ENCODE data around the gene OGDH.
A peak's percentile ranks its signal among the peaks of the same experiment; 100 is the strongest.

OGDH gene

DNA sequence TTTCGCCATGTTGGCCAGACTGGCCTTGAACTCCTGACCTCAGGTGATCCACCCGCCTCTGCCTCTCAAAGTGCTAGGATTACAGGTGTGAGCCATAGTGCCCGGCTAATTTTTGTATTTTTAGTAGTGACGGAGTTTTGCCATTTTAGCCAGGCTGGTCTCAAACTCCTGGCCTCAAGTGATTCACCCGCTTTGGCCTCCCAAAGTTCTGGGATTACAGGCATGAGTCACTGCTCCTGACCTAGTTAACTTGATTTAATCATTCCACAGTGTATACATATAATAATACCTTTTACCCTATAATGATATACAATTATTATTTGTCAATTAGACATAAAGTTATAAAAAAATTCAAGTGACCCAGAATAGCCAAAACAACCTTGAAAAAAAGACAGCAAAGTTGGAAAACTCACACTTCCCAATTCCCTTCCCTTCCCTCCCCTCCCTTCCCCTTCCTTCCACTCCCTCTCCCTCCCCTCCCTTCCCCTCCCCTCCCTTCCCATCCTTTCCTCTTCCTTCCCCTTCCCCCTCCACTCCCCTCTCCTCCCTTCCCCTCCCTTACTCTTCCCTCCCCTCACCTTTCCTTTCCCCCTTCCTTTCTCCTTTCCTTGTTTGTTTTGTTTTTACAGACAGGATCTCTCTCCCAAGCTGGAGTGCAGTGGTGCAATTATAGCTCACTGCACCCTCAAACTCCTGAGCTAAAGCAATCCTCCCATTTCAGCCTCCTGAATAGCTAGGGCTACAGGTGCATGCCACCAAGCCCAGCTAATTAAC is 127.5 kb downstream of the OGDH start:
- no peaks in the 10 kb centered on the region for H3K9me3 ChIP-seq (ENCODE audit: insufficient read depth, low read depth, low read length)
- H3K36me3 ChIP-seq (ENCODE audit: insufficient read depth, low read length): no peaks in the 10 kb centered on the region
- WGBS: 90% methylated on average over 5 of the region's 5 CpGs
- H3K9ac ChIP-seq (ENCODE audit: low read depth, low read length): no peak overlapping the region
- no peaks in the 10 kb centered on the region for H3K4me1 ChIP-seq (ENCODE audit: insufficient read depth, low read length)
- no peak overlapping the region for H3K27ac ChIP-seq (ENCODE audit: low read depth, low read length)
- H3K27me3 ChIP-seq (ENCODE audit: insufficient read depth, low read length): no peaks in the 10 kb centered on the region
- no peak overlapping the region for H3K4me3 ChIP-seq (ENCODE audit: low read length)

DNA sequence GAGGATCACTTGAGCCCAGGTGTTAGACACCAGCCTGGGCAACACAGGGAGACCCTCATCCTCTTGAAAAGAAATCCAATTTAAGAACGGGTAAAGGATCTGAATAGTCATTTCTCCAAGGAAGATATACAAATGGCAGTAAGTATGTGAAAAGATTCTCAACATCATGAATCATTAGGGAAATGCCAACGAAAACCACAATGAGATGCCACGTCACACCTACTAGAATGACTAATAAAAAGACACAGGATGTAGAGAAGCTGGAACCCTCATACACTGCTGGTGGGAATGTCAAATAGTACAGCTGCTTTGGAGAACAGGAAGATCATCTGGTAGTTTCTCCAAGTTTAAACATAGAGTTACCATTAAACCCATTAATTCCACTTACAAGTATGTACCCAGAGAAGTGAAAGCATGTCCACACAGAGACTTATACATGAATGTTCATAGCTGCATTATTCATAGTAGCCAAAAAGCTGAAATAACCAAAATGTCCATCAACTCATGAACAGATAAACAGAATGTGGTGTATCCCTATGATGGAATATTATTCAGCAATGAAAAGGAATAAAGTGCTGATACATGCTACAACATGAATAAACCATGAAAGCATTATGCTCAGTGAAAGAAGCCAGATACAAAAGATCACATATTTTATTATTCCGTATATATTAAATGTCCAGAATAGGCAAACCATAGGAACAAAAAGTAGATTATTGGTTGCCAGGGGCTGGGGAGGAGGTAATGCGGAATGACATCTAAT is 129.2 kb downstream of the OGDH start:
- Histone ChIP-seq H3K27me3 (ENCODE audit: insufficient read depth, low read length) (no peaks in the 10 kb centered on the region), H3K4me3 (ENCODE audit: low read length) (no peak overlapping the region), H3K27ac (ENCODE audit: low read depth, low read length) (no peak overlapping the region)

GRCh38 chr7:44736896-44737295 is 130.5 kb downstream of the OGDH start:
- Histone ChIP-seq H3K4me3 (ENCODE audit: low read length) (no peak overlapping the region), H3K4me1 (ENCODE audit: insufficient read depth, low read length) (no peaks in the 10 kb centered on the region), H3K9ac (ENCODE audit: low read depth, low read length) (no peak overlapping the region), H3K27me3 (ENCODE audit: insufficient read depth, low read length) (no peaks in the 10 kb centered on the region), H3K9me3 (ENCODE audit: insufficient read depth, low read depth, low read length) (no peaks in the 10 kb centered on the region), H3K27ac (ENCODE audit: low read depth, low read length) (no peak overlapping the region), H3K36me3 (ENCODE audit: insufficient read depth, low read length) (no peaks in the 10 kb centered on the region)
- WGBS: 85% methylated on average over 3 of the region's 3 CpGs

More for the DNA sequence above, 129.2 kb downstream of the OGDH start:
- Histone ChIP-seq H3K9ac (ENCODE audit: low read depth, low read length) (no peak overlapping the region), H3K9me3 (ENCODE audit: insufficient read depth, low read depth, low read length) (no peaks in the 10 kb centered on the region), H3K4me1 (ENCODE audit: insufficient read depth, low read length) (no peaks in the 10 kb centered on the region), H3K36me3 (ENCODE audit: insufficient read depth, low read length) (no peaks in the 10 kb centered on the region)
- 76% methylated on average over 3 of the region's 5 CpGs for WGBS

- Histone ChIP-seq H3K36me3 (ENCODE audit: insufficient read depth, low read length) (no peaks in the 10 kb centered on the region), H3K4me1 (ENCODE audit: insufficient read depth, low read length) (no peaks in the 10 kb centered on the region), H3K9me3 (ENCODE audit: insufficient read depth, low read depth, low read length) (no peaks in the 10 kb centered on the region), H3K4me3 (ENCODE audit: low read length) (no peak overlapping the region), H3K27ac (ENCODE audit: low read depth, low read length) (no peak overlapping the region), H3K9ac (ENCODE audit: low read depth, low read length) (no peak overlapping the region), H3K27me3 (ENCODE audit: insufficient read depth, low read length) (no peaks in the 10 kb centered on the region)
- 89% methylated on average over 4 of the region's 4 CpGs for WGBS
Observed at GRCh38 chr7:44738051-44738723, 131.8 kb downstream of the OGDH start.

- H3K4me3 ChIP-seq (ENCODE audit: low read length): no peak overlapping the region
- H3K27me3 ChIP-seq (ENCODE audit: insufficient read depth, low read length): no peaks in the 10 kb centered on the region
- no peak overlapping the region for H3K9ac ChIP-seq (ENCODE audit: low read depth, low read length)
- H3K36me3 ChIP-seq (ENCODE audit: insufficient read depth, low read length): no peaks in the 10 kb centered on the region
- no peaks in the 10 kb centered on the region for H3K4me1 ChIP-seq (ENCODE audit: insufficient read depth, low read length)
- WGBS: 94% methylated on average over 23 of the region's 23 CpGs
- H3K9me3 ChIP-seq (ENCODE audit: insufficient read depth, low read depth, low read length): no peaks in the 10 kb centered on the region
- H3K27ac ChIP-seq (ENCODE audit: low read depth, low read length): no peak overlapping the region
Observed at GRCh38 chr7:44738876-44739665, 132.6 kb downstream of the OGDH start.

GRCh38 chr7:44740055-44740454 is 133.6 kb downstream of the OGDH start:
- Histone ChIP-seq H3K36me3 (ENCODE audit: insufficient read depth, low read length) (no peaks in the 10 kb centered on the region), H3K27ac (ENCODE audit: low read depth, low read length) (no peak overlapping the region), H3K9me3 (ENCODE audit: insufficient read depth, low read depth, low read length) (no peaks in the 10 kb centered on the region), H3K27me3 (ENCODE audit: insufficient read depth, low read length) (no peaks in the 10 kb centered on the region), H3K4me3 (ENCODE audit: low read length) (no peak overlapping the region), H3K9ac (ENCODE audit: low read depth, low read length) (no peak overlapping the region), H3K4me1 (ENCODE audit: insufficient read depth, low read length) (no peaks in the 10 kb centered on the region)
- 92% methylated on average over 2 of the region's 2 CpGs for WGBS

DNA sequence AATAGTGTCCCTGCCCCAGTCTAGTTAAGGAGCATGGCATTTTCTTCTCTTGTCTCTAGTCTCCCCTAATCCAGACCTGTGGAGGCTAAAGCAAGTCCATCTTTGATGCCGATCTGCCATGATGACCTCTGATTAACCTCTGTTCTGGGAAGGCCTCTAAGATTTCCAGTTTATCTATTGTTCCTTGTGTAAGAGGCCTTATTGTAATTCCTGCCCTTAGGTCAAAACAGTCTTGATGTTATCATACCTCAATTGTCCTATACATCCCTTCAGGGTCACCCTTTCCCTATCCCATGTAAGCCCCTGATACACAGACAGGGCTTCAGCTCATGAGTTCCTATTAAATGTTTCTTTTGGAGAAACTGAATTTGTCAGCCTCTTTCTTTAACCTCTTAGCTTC is 137.3 kb downstream of the OGDH start:
- no peaks in the 10 kb centered on the region for H3K9me3 ChIP-seq (ENCODE audit: insufficient read depth, low read depth, low read length)
- H3K36me3 ChIP-seq (ENCODE audit: insufficient read depth, low read length): no peaks in the 10 kb centered on the region
- no peak overlapping the region for H3K27ac ChIP-seq (ENCODE audit: low read depth, low read length)
- H3K27me3 ChIP-seq (ENCODE audit: insufficient read depth, low read length): no peaks in the 10 kb centered on the region
- WGBS: 94% methylated on average over 1 of the region's 1 CpG
- peaks cover 5% of the 10 kb centered on the region; the same call in 1 of the 2 replicates for H3K4me1 ChIP-seq (ENCODE audit: insufficient read depth, low read length)
- no peak overlapping the region for H3K9ac ChIP-seq (ENCODE audit: low read depth, low read length)
- no peak overlapping the region for H3K4me3 ChIP-seq (ENCODE audit: low read length)

DNA sequence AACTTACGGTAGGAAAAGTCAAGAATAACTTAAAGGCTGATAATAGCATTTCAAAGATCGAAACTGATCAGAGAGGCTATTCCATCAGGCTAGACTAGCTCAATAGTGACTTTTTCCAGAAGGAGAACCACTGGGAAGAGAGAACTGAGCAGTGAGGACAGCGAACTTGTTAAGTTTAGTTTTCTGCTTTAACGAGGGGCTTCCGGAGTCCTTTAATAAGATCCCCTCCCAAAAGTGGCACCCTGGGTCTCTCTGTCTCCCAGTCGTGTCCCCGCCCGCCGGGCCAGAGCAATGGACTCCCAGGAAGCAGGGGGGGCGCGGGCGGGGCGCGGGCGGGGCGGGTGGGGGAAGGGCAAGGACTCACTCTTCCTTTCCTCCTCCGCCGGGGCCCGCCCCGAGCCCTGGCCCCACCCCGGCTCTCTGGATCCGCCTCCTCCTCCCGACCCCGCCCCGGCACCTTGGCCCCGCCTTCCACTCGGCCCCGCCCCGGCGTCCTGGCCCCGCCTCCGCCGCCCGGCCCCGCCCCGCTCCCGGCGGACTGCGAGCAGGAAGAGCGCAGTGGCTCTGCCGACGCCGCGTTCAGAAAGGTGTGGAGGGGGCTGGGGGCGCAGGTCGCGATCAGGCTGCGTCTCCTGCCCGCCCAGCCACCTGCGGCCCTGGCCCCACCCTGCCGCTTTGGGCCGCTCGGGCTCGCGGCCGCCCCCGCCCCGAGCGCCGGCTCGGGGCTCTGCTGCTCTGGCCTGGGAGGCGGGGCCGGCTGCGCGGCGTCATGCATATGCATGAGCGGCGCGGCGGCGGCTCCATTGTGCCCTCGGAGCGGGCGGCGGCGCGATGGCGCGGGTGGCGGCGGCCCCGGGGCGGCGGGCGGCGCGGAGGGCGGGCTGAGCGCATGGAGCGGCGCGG is 141.9 kb downstream of the OGDH start, which contains the start of gene ZMIZ2:
Gene ZMIZ2 (plus strand): TSS at position 803 of the 903 bp plus-strand sequence. CDS start 7,403 bp downstream, outside the sequence.
- peak within 1 kb of the TSS; percentile 98 for H3K4me3 ChIP-seq (ENCODE audit: low read length)
- peaks cover 20% of the 10 kb centered on the region for H3K36me3 ChIP-seq (ENCODE audit: insufficient read depth, low read length)
- peak within 1 kb of the TSS; percentile 85 for H3K9ac ChIP-seq (ENCODE audit: low read depth, low read length)
- WGBS: 2% methylated on average over 84 of the region's 92 CpGs
- H3K4me1 ChIP-seq (ENCODE audit: insufficient read depth, low read length): peaks cover 10% of the 10 kb centered on the region
- H3K27me3 ChIP-seq (ENCODE audit: insufficient read depth, low read length): no peaks in the 10 kb centered on the region
- no peaks in the 10 kb centered on the region for H3K9me3 ChIP-seq (ENCODE audit: insufficient read depth, low read depth, low read length)
- peak within 1 kb of the TSS; percentile 91 for H3K27ac ChIP-seq (ENCODE audit: low read depth, low read length)

DNA sequence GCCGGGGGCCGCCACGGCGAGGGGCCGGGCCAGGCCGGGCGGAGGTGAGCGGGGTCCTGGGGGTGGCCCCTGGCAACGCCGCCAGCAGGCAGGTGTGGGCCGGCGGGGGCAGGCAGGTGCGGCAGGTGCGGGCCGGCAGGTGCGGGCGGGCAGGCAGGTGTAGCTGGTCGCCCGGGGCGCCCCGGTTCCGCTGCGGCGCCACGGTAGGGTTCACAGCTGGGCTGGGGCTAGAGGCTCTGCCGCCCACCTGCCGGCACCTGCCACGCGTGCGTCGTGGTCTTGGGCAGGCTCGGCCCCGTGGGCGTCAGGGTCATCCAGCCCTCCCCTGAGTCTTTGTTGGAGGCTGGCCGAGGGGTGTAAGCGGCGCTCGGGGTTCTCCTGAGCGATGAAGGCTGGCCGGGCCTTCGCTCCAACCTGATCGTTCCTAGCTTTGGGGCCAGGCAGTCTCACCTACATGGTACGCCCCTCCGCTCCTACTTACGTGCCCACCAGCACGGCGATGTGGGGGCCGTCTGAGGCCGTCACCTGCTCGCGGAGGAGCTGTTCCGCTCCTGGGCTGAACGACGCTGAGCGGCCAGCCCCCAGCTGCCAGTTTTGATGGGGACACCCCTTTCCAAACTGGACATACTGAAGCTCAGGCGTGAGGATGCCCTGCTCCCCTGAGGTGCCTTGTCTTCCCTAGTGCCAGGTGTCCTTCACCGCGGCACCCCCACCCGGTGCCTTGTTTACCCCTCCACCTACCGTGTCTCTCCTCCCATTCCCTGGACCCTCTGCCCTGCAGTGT is 142.7 kb downstream of the OGDH start:
- Histone ChIP-seq H3K27ac (ENCODE audit: low read depth, low read length) (no peak overlapping the region), H3K9ac (ENCODE audit: low read depth, low read length) (peak overlapping the region; percentile 73), H3K4me1 (ENCODE audit: insufficient read depth, low read length) (peaks cover 10% of the 10 kb centered on the region), H3K27me3 (ENCODE audit: insufficient read depth, low read length) (no peaks in the 10 kb centered on the region), H3K9me3 (ENCODE audit: insufficient read depth, low read depth, low read length) (no peaks in the 10 kb centered on the region), H3K36me3 (ENCODE audit: insufficient read depth, low read length) (peaks cover 20% of the 10 kb centered on the region), H3K4me3 (ENCODE audit: low read length) (peak overlapping the region; percentile 98)
- 2% methylated on average over 60 of the region's 60 CpGs for WGBS
